Upper lobe of right lung (tissue), 1 donor: ENCODE results near the gene PRELID2. TPM values are rescaled to one million over a fixed set of nuclear protein-coding genes. Genes with fewer than 3 reads are reported as not detected.

Experiments used
- ATAC-seq: fragments of 200-7000 bp; cut with Tn5 transposase; one replicate; pipeline ENCODE4 v1.9.1; 2020; ENCODE audit warnings: mild to moderate bottlenecking, moderate library complexity
- DNase-seq: peaks from one replicate; pipeline ENCODE4 v3.0.0-alpha.2; 2020
- H3K27ac ChIP-seq: fragments of 200-600 bp; one replicate; pipeline ENCODE4 v1.8.0; 2022
- H3K27me3 ChIP-seq: fragments of 200-600 bp; one replicate; pipeline ENCODE4 v1.8.0; 2022; ENCODE audit warnings: mild to moderate bottlenecking
- H3K36me3 ChIP-seq: fragments of 200-600 bp; one replicate; pipeline ENCODE4 v1.8.0; 2022
- H3K4me1 ChIP-seq: fragments of 200-600 bp; one replicate; pipeline ENCODE4 v1.8.0; 2022
- H3K4me3 ChIP-seq: fragments of 200-600 bp; one replicate; pipeline ENCODE4 v1.8.0; 2022; ENCODE audit warnings: mild to moderate bottlenecking
- H3K9me3 ChIP-seq: fragments of 200-600 bp; one replicate; pipeline ENCODE4 v1.8.0; 2022
- CTCF ChIP-seq: fragments of 200-600 bp; IDR thresholded peaks from one replicate; pipeline ENCODE4 v1.8.0; 2022; ENCODE audit warnings: antibody characterized with exemption
- intact Hi-C: fragments of 100-400 bp; cut with DNase I; formaldehyde crosslinking; loops from one replicate; pipeline ENCODE4 v1.11.0; 2022
- total RNA-seq: library from RNA; stranded (reverse); fragmentation: NEBNext Ultra II Directional; extraction: Animal tissue kit (Norgen Biotek cat#: 25700); gene quantifications from one replicate; pipeline ENCODE4 v1.2.1, GENCODE V29; 2021
- donor health status: DM: no; HTN: yes; CAD: no; lungs with severe emphysema.

The PRELID2 gene
- total RNA-seq, 1 donor from 2014 or later: 9.2 TPM

- H3K27me3 ChIP-seq: no peaks in the 10 kb centered on the region
These were observed 119.7 kb downstream of the PRELID2 start for GRCh38 chr5:145715412-145715811.

DNA sequence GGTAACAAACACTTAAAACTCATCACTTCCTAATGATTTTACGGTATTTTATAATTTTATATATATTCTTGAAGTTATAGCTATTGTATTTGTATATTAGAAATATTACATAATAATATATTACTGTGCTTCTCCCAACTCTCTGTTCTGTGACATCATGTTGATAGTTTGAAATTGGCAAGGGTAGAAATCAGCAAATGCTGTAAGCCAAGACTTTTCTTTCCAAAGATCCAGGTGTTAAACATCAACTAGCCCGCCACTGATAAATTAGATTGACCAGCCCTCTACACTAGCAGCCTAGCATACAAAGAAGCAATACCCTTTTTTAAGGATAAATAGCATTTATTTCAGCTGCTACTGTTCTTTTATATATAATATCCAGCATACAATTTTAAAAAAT, 122.9 kb downstream of the PRELID2 start:
- no peaks in the 10 kb centered on the region for H3K36me3 ChIP-seq

More at GRCh38 chr5:145715412-145715811, 119.7 kb downstream of the PRELID2 start:
- ATAC-seq: no peak
- Histone ChIP-seq H3K36me3 (no peaks in the 10 kb centered on the region), H3K4me1 (no peaks in the 10 kb centered on the region), H3K27ac (no peak overlapping the region), H3K9me3 (no peaks in the 10 kb centered on the region), H3K4me3 (no peak overlapping the region)
- no peak for DNase-seq
- intact Hi-C loops: no loop called here
- no peak for TF ChIP-seq CTCF

GRCh38 chr5:145711417-145711816, 123.7 kb downstream of the PRELID2 start:
- intact Hi-C loops: no loop called here
- Histone ChIP-seq H3K27ac (no peak overlapping the region), H3K9me3 (no peaks in the 10 kb centered on the region), H3K36me3 (no peaks in the 10 kb centered on the region), H3K4me1 (no peaks in the 10 kb centered on the region), H3K27me3 (no peaks in the 10 kb centered on the region), H3K4me3 (no peak overlapping the region)
- ATAC-seq (no peak), DNase-seq (no peak)
- TF ChIP-seq CTCF: no peak

More for the DNA sequence above, 122.9 kb downstream of the PRELID2 start:
- TF ChIP-seq CTCF: no peak
- H3K4me3 ChIP-seq: no peak overlapping the region
- no peaks in the 10 kb centered on the region for H3K27me3 ChIP-seq
- DNase-seq (no peak), ATAC-seq (no peak)
- H3K9me3 ChIP-seq: no peaks in the 10 kb centered on the region
- H3K4me1 ChIP-seq: no peaks in the 10 kb centered on the region
- H3K27ac ChIP-seq: no peak overlapping the region
- intact Hi-C loops: no loop called here

Other genes with a start within 250 kb of the PRELID2 start
- not detected for gene GRXCR2, start 37.7 kb upstream of the PRELID2 start, total RNA-seq
- gene SH3RF2, start 101.2 kb upstream of the PRELID2 start, total RNA-seq: 12.4 TPM